ENCODE measurements around the gene CD3D.
"Not testable (repeated sequence)": the region's sequence is repeated elsewhere in the genome, so short reads cannot be mapped to it uniquely, and the experiment has no call there.

CD3D gene

GRCh38 chr11:118338637-118339061, 3.9 kb downstream of the CD3D start:
- peak; percentile 87 for DNase-seq

GRCh38 chr11:118334745-118335144, 7.8 kb downstream of the CD3D start:
- no peak for DNase-seq

GRCh38 chr11:118328745-118329144, 13.8 kb downstream of the CD3D start:
- no peak for DNase-seq

DNA sequence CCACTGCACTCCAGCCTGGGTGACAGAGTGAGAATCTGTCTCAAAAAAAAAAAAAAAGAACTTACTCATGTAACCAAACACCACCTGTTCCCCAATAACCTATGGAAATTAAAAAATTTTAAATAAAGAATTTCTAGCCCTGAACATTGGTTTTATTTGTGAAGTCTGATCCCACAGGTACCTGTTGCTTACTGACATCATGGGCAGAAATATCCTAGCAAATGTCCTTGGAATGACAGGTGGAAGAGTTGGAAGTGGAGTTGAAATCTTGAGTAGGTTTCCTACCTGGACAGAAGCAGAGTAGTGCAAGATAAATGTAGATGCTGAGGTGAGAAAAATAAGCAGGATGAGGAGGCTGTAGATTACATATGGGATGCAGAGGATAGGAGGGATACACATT, 17.2 kb downstream of the CD3D start:
- no peak for DNase-seq

- DNase-seq = no peak
These were observed 19.8 kb downstream of the CD3D start for GRCh38 chr11:118322721-118323120.

GRCh38 chr11:118321386-118322082, 21.0 kb downstream of the CD3D start:
- no peak for DNase-seq

DNA sequence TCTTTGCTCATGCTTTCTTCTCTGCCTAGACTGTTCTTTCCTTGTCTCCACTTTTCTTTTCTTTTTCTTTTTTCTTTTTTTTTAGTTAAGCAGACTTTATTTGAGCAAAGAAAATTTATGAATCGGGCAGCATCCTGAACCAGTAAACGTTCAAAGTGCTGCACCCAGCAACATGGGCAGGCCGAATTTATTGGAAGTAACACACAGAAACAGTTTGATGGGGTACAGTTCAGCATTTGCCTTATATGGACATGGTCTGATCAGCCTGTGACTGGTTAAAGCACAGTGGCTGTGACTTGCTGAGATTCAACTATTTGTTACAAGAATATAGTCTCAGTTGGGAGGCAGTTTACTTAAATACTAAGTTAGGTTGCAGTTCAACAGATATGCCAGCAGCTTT, 22.0 kb downstream of the CD3D start:
- DNase-seq = no peak

GRCh38 chr11:118319337-118319707, 23.2 kb downstream of the CD3D start:
- DNase-seq = no peak

DNA sequence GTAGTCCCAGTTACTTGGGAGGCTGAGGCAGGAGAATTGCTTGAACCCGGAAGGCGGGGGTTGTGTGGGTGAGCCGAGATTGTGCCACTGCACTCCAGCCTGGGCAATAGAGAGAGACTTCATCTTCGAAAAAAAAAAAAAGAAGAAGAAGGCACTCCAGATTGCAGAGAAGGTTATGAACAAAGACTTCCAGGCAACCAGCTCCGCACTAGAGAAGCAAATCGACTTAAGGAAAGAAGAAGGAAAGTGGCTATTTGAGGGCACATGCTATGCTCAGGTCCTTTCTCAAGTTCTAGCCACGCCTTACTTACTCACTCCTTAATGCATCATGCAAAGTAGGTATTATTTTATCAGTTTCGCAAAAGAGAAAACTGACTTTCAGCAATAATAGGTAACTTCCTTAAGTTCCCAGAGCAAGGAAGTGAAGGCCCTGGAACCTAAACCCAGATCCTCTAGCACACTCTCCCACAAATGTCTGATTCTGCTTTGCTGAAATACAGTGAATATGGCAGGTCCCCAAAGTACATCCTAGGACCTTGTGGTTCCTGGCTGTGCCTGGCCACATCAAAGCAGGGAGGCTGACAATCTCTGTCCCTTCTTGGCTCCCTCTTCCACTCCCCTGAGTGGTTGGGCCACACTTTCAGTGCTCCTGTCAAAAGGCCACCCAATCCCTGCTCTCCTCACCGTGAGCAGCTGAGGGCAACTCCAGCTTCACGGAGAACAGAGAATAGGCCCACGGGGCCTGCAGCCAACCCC, 23.7 kb downstream of the CD3D start:
- no peak for DNase-seq

- DNase-seq = no peak
These were observed 24.4 kb downstream of the CD3D start for GRCh38 chr11:118318124-118318523.

DNA sequence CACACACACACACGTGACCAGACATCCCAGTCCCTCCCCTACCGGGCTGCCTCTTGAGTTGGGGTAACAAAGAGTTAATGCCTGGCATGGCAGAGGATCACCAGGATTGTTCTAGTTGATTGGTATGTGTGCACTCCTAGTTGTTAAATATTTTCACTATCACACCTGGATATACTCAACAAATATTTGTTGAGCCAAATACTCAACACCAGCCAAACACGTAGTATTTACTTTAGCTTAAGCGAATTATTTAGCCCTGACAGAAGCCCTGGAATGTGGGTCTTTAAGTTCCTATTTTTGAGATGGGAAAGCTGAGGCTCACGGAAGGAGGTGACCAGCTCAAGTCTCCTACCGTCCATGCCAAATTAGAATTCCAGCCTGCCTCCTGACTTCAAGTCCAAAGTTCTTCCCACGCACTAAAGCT, 27.5 kb downstream of the CD3D start:
- no peak for DNase-seq

- no peak for DNase-seq
These were observed 29.3 kb downstream of the CD3D start for GRCh38 chr11:118313242-118313641.

DNA sequence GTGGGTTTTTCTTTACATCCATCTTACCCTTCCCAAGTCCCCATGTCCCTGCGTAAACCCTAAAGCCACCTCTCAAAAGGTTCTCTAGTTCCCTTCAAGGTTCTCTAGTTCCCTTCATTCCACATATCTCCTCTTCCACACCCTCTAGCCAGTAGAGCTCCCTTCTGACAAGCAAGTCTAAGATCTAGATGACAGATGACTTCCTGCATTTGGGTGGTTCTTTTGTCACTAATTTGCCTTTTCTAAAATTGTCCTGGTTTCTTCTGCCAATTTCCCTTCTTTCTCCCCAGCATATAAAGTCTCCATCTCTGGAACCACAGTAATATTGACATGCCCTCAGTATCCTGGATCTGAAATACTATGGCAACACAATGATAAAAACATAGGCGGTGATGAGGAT, 30.2 kb downstream of the CD3D start:
- DNase-seq = no peak

DNA sequence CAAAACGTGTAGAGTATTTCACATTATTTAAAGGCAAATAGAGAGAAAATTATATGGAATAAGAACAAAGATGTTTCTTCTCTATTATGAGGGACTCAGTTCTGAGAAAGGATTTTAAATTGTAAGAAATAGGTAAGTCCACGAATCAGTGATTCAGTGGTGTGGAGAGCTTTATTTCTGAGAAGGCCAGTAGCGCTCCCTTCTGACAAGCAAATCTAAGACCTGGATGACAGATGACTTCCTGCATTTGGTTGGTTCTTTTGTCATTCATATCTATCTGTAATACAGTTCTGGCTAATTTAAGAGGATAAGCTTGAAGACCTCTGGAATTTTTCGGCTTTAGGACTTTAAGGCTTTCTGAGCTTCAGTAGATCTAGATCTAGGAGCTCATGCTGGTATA, 31.0 kb downstream of the CD3D start:
- DNase-seq = no peak

- no peak for DNase-seq
These were observed 31.6 kb downstream of the CD3D start for GRCh38 chr11:118310781-118311485.

GRCh38 chr11:118310271-118310670, 32.2 kb downstream of the CD3D start:
- no peak for DNase-seq

- DNase-seq = not testable (repeated sequence)
These were observed 33.4 kb downstream of the CD3D start for GRCh38 chr11:118308995-118309528.

GRCh38 chr11:118306556-118306955, 35.9 kb downstream of the CD3D start:
- peak; percentile 50 for DNase-seq

DNA sequence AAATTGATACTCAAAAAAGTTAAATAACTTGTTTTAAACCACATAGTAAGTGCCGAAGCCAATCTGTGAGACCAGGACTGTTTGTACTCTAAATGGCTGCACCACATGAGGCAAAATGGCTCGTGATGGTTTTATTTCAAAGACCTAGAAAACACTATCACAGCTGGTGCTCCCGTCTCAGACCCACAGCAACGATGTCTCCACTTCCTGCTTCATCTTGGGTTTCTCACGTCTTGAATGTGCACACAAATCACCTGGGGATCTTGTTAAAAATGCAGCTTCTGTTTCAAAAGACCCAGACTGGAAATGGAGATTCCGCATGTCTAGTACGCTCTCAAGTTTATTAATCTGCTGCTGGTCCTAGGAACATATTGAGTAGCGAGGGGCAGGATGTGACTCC, 36.8 kb downstream of the CD3D start:
- DNase-seq = peak; percentile 48

DNA sequence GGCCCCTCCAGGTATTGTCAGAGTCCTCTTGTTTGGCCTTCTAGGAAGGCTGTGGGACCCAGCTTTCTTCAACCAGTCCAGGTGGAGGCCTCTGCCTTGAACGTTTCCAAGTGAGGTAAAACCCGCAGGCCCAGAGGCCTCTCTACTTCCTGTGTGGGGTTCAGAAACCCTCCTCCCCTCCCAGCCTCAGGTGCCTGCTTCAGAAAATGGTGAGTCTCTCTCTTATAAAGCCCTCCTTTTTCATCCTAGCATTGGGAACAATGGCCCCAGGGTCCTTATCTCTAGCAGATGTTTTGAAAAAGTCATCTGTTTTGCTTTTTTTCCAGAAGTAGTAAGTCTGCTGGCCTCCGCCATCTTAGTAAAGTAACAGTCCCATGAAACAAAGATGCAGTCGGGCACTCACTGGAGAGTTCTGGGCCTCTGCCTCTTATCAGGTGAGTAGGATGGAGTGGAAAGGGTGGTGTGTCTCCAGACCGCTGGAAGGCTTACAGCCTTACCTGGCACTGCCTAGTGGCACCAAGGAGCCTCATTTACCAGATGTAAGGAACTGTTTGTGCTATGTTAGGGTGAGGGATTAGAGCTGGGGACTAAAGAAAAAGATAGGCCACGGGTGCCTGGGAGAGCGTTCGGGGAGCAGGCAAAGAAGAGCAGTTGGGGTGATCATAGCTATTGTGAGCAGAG, 37.8 kb downstream of the CD3D start, which contains the start of gene CD3E:
CD3E (plus strand) TSS at position 163 of the 681 bp plus-strand sequence; CDS start at position 386, 223 bp downstream.
- peak; percentile 61 for DNase-seq

- no peak for DNase-seq
These were observed 38.3 kb downstream of the CD3D start for GRCh38 chr11:118304227-118304567.

GRCh38 chr11:118301600-118302195, 40.8 kb downstream of the CD3D start:
- DNase-seq = no peak

Measured in activated CD4-positive, alpha-beta T cell treated with anti-CD3 and anti-CD28 coated beads, Interleukin-2, amount 50 U/mL, for 1 hour (primary cell).